Duodenal mucosa (tissue), 2 donors: ENCODE results near the gene SIPA1L3.

Experiments used
- H3K27ac ChIP-seq: one replicate; pipeline ENCODE4 v1.7.0; 2013; ENCODE audit warnings: low read depth, low read length
- H3K27me3 ChIP-seq, 2 donors: one replicate each; pipeline ENCODE4 v1.7.0; 2013; ENCODE audit warnings: low read length in 2 of 2, control low read depth in 1 of 2; ENCODE audit not compliant: insufficient read depth in 2 of 2, control insufficient read depth in 1 of 2
- H3K36me3 ChIP-seq, 2 donors: one replicate each; pipeline ENCODE4 v1.7.0; 2013; ENCODE audit warnings: low read length in 2 of 2, control low read depth in 1 of 2; ENCODE audit not compliant: insufficient read depth in 2 of 2, control insufficient read depth in 1 of 2
- H3K4me1 ChIP-seq, 2 donors: one replicate each; pipeline ENCODE4 v1.7.0; 2013; ENCODE audit warnings: low read length in 2 of 2, control low read depth in 1 of 2; ENCODE audit not compliant: insufficient read depth in 2 of 2, control insufficient read depth in 1 of 2
- H3K4me3 ChIP-seq, 2 donors: one replicate each; pipeline ENCODE4 v1.7.0; 2013; ENCODE audit warnings: low read length in 2 of 2, low read depth in 1 of 2
- H3K9ac ChIP-seq, 2 donors: one replicate each; pipeline ENCODE4 v1.7.0; 2013; ENCODE audit warnings: low read length in 2 of 2, low read depth in 1 of 2
- H3K9me3 ChIP-seq, 2 donors: one replicate each; pipeline ENCODE4 v1.7.0; 2013; ENCODE audit warnings: low read length in 2 of 2, control low read depth in 1 of 2; ENCODE audit not compliant: control insufficient read depth in 1 of 2

The SIPA1L3 gene

DNA sequence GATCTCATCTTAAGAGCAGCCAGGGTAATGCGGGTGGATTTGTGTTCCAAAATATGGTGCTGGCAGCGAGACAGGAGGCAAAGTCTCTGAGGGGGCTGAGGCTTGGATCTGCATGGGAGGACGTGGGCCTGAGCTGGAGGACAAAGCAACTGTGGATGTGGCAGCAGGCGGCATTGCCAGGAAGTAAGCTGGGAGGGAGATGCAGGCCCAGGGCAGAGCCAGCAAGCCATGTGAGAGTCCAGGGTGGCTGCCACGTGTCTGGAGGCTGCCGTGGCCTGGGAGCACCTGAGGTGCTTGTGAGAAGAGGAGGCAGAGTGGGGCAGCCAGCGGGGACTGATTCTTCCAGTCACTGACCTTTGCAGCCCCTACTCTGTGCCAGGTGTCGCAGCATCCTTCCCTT, 265.0 kb downstream of the SIPA1L3 start:
- Histone ChIP-seq H3K27ac (no peak overlapping the region), H3K9ac (no peak overlapping the region), H3K9me3 (no peaks in the 10 kb centered on the region), H3K27me3 (no peaks in the 10 kb centered on the region), H3K4me3 (no peak overlapping the region), H3K36me3 (peaks cover 4 to 26% of the 10 kb centered on the region in 2 donors), H3K4me1 (peaks cover 6 to 9% of the 10 kb centered on the region in 2 donors)

- Histone ChIP-seq H3K9me3 (no peaks in the 10 kb centered on the region), H3K27ac (peak overlapping the region; percentile 57), H3K27me3 (no peaks in the 10 kb centered on the region), H3K36me3 (peaks cover 0 to 17% of the 10 kb centered on the region in 2 donors), H3K4me1 (peaks cover 6 to 9% of the 10 kb centered on the region in 2 donors), H3K9ac (peak overlapping the region; percentile 51 to 56), H3K4me3 (peak overlapping the region; percentile 37 to 45)
Measured at GRCh38 chr19:38173291-38174041, 266.5 kb downstream of the SIPA1L3 start.

DNA sequence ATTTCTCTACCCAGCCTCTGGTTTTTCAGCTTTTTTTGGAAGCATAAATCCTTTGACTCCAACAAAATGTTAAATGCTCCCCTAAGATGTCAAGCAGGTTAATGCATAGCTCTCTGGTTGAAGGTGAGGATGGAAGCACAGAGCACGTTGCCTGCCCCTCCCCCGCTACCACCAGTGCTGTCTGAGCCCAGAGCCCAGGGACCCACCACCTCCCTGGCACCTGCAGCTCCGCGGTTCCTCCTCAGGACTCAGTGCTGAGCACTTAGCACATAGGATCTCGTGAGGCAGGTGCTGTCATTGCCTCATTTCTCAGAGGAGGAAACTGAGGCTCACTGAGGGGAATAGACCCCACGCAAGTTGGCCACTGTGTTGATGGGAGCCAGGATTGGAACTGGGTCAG, 268.4 kb downstream of the SIPA1L3 start:
- no peak overlapping the region for H3K9ac ChIP-seq
- H3K9me3 ChIP-seq, result no peaks in the 10 kb centered on the region
- H3K4me3 ChIP-seq, result no peak overlapping the region
- H3K36me3 ChIP-seq, result peaks cover 0 to 17% of the 10 kb centered on the region in 2 donors
- H3K27ac ChIP-seq, result no peak overlapping the region
- no peaks in the 10 kb centered on the region for H3K27me3 ChIP-seq
- peaks cover 6 to 9% of the 10 kb centered on the region in 2 donors for H3K4me1 ChIP-seq

DNA sequence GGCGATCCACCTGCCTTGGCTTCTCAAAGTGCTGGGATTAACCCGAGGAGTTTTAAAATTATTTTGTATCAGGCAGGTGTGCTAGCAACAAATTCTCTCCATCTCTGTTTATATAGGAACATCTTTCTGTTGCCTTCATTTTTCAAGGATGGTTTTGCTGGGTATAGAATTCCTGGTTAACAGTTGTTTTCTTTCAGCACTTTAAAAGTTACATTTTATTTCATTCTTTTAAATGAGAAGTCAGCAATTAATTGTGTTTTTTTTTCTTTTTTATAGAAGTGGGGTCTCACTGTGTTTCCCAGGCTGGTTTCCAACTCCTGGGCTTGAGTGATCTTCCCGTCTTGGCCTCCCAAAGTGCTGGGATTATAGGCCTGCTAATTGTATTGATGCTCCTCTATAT, 273.1 kb downstream of the SIPA1L3 start:
- Histone ChIP-seq H3K9ac (no peak overlapping the region), H3K27me3 (no peaks in the 10 kb centered on the region), H3K27ac (no peak overlapping the region), H3K36me3 (peaks cover 7 to 40% of the 10 kb centered on the region in 2 donors), H3K9me3 (no peaks in the 10 kb centered on the region), H3K4me3 (no peak overlapping the region), H3K4me1 (no peaks in the 10 kb centered on the region)

GRCh38 chr19:38182536-38183210, 275.7 kb downstream of the SIPA1L3 start:
- H3K4me1 ChIP-seq, result no peaks in the 10 kb centered on the region
- no peaks in the 10 kb centered on the region for H3K9me3 ChIP-seq
- H3K36me3 ChIP-seq, result peaks cover 16 to 41% of the 10 kb centered on the region in 2 donors
- H3K27me3 ChIP-seq, result no peaks in the 10 kb centered on the region
- H3K9ac ChIP-seq, result no peak overlapping the region
- no peak overlapping the region for H3K27ac ChIP-seq
- H3K4me3 ChIP-seq, result no peak overlapping the region

DNA sequence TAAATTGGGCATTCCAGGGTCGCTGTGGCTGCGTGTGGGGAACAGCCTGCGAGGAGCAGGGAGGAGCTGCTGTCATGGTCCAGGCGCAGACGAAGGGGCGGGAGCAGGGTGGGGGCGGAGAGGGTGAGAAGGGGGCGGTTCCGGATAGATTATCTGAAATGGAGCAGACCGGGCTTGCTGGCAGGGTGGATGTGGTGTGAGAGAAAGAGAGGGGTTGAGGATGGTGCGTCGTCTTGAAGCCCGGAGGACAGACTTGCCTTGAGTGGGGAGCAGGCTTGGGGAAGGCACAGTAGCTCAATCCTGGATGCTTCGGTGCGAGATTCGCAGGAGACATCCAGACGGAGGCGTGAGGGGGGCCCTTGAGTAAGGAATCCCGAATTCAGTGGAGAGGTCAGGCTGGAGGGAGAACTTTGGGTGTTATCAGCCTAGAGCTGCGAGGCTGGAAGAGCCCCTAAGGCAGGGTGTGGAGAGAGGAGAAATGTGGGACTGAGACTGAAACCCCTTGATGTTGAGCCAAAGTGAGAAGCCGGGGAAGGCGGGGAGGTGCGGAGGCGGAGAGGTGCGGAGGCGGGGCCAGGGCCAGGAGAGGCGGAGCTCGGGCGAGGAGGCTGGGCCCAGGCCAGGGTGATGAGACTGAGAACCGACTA, 276.4 kb downstream of the SIPA1L3 start:
- Histone ChIP-seq H3K36me3 (peaks cover 16 to 41% of the 10 kb centered on the region in 2 donors), H3K27ac (no peak overlapping the region)

GRCh38 chr19:38184815-38185214, 277.8 kb downstream of the SIPA1L3 start:
- no peaks in the 10 kb centered on the region for H3K9me3 ChIP-seq
- H3K4me1 ChIP-seq, result no peaks in the 10 kb centered on the region
- no peaks in the 10 kb centered on the region for H3K27me3 ChIP-seq
- H3K9ac ChIP-seq, result no peak overlapping the region
- peaks cover 16 to 43% of the 10 kb centered on the region in 2 donors for H3K36me3 ChIP-seq
- no peak overlapping the region for H3K27ac ChIP-seq
- no peak overlapping the region for H3K4me3 ChIP-seq

More for the DNA sequence above, 276.4 kb downstream of the SIPA1L3 start:
- Histone ChIP-seq H3K4me1 (no peaks in the 10 kb centered on the region), H3K4me3 (no peak overlapping the region), H3K9me3 (no peaks in the 10 kb centered on the region), H3K9ac (no peak overlapping the region), H3K27me3 (no peaks in the 10 kb centered on the region)

- no peak overlapping the region for H3K4me3 ChIP-seq
- H3K9me3 ChIP-seq, result no peaks in the 10 kb centered on the region
- no peak overlapping the region for H3K27ac ChIP-seq
- H3K27me3 ChIP-seq, result no peaks in the 10 kb centered on the region
- peaks cover 16 to 44% of the 10 kb centered on the region in 2 donors for H3K36me3 ChIP-seq
- H3K9ac ChIP-seq, result no peak overlapping the region
- no peaks in the 10 kb centered on the region for H3K4me1 ChIP-seq
Measured at GRCh38 chr19:38185562-38185961, 278.6 kb downstream of the SIPA1L3 start.

DNA sequence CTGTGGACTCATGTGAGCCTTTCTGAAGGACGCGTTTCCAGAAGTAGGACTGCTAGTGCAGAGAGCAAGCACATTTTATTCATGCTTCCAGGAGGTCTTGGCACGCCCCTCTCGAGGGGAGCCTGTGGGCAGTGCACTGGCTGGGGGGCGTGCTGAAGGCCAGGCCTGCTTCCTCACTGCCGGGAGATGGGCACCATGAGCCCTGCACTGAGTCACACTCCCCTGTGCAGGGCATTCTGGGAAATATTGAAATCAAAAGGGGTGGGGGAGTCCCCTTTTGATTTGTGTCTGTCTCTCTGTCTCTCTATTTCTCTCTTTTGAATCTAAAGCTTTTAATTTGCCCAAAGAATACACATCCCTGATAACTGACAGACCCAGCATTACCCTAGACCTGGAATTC, 283.1 kb downstream of the SIPA1L3 start:
- H3K4me3 ChIP-seq, result no peak overlapping the region
- no peaks in the 10 kb centered on the region for H3K9me3 ChIP-seq
- H3K36me3 ChIP-seq, result peaks cover 9 to 46% of the 10 kb centered on the region in 2 donors
- H3K4me1 ChIP-seq, result no peaks in the 10 kb centered on the region
- H3K27me3 ChIP-seq, result no peaks in the 10 kb centered on the region
- H3K27ac ChIP-seq, result no peak overlapping the region
- H3K9ac ChIP-seq, result no peak overlapping the region

DNA sequence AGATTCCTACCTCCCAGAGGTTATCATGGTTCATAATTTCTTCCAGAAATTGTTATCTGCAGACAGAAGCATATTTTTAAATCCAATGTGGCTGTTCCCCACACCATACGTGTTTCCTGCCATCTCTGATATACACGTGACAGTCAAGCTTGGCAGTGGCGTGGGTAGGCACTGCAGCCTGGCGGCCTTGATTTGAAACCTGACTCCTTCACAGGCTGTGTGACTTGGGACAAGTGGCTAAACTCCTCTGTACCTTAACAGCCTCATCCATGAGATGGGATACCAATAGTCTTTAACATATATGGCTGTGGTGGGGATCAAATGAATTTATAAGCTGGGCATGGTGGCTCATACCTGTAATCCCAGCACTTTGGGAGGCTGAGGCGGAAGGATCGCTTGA, 283.8 kb downstream of the SIPA1L3 start:
- no peak overlapping the region for H3K27ac ChIP-seq
- no peaks in the 10 kb centered on the region for H3K9me3 ChIP-seq
- no peaks in the 10 kb centered on the region for H3K4me1 ChIP-seq
- H3K36me3 ChIP-seq, result peaks cover 8 to 46% of the 10 kb centered on the region in 2 donors
- no peak overlapping the region for H3K4me3 ChIP-seq
- H3K27me3 ChIP-seq, result no peaks in the 10 kb centered on the region
- H3K9ac ChIP-seq, result no peak overlapping the region
